Naive thymus-derived CD4-positive, alpha-beta T cell (primary cell): ENCODE data around the gene UBIAD1. TPM values are rescaled to one million over a fixed set of nuclear protein-coding genes. Genes with fewer than 3 reads are reported as not detected.

ENCODE experiments used
- ATAC-seq: fragments of 150-1000 bp; cut with Tn5 transposase; 2 replicates; pipeline ENCODE4 v1.10.0; 2021; ENCODE audit warnings: mild to moderate bottlenecking, moderate library complexity
- CTCF ChIA-PET: fragments of 350-600 bp; sonication (Branson Sonifier 250); formaldehyde crosslinking; loops from one replicate; lab custom pipeline; 2021; ENCODE audit warnings: antibody characterized with exemption; lab: Charles Lee
- POLR2A ChIA-PET: fragments of 350-600 bp; sonication (Branson Sonifier 250); formaldehyde crosslinking; loops from one replicate; lab custom pipeline; 2021; ENCODE audit warnings: antibody characterized with exemption, inconsistent platforms; lab: Charles Lee
- DNase-seq, 9 donors: peaks; one replicate each; pipeline versions ENCODE4 v3.0.0 to v3.0.0-alpha.2; 2020 to 2022; ENCODE audit warnings: mixed read lengths in 1 of 9
- H3K27ac ChIP-seq: one replicate; pipeline ENCODE4 v1.7.0; 2013; ENCODE audit warnings: mild to moderate bottlenecking, low read depth, low read length, moderate library complexity
- H3K27me3 ChIP-seq, 2 donors: one replicate each; pipeline ENCODE4 v1.7.0; 2013; ENCODE audit warnings: low read length in 2 of 2, mild to moderate bottlenecking in 2 of 2, moderate library complexity in 2 of 2; ENCODE audit not compliant: control insufficient read depth in 2 of 2, insufficient read depth in 2 of 2
- H3K36me3 ChIP-seq, 3 experiments: 1 replicate in 2 of 3; 2 replicates in 1 of 3; pipeline ENCODE4 v1.7.0; 2013; ENCODE audit warnings: low read length in 3 of 3, mild to moderate bottlenecking in 3 of 3, moderate library complexity in 1 of 3; ENCODE audit not compliant: insufficient read depth in 3 of 3, control insufficient read depth in 2 of 3
- H3K4me1 ChIP-seq, 2 donors: one replicate each; pipeline ENCODE4 v1.7.0; 2013; ENCODE audit warnings: low read length in 2 of 2, mild to moderate bottlenecking in 2 of 2, moderate library complexity in 1 of 2; ENCODE audit not compliant: control insufficient read depth in 2 of 2, insufficient read depth in 2 of 2
- H3K4me3 ChIP-seq: 2 replicates; pipeline ENCODE4 v1.7.0; 2013; ENCODE audit warnings: mild to moderate bottlenecking, low read length
- H3K9me3 ChIP-seq, 3 experiments: 1 replicate in 2 of 3; 2 replicates in 1 of 3; pipeline ENCODE4 v1.7.0; 2013; ENCODE audit warnings: low read length in 3 of 3; ENCODE audit not compliant: control insufficient read depth in 2 of 3
- H3K27ac Mint-ChIP-seq, 9 donors: one replicate each; pipeline ENCODE4 v1.8.0; 2020 to 2022; ENCODE audit warnings: mixed read lengths in 9 of 9, mild to moderate bottlenecking in 8 of 9, moderate library complexity in 5 of 9, inconsistent platforms in 2 of 9
- H3K27me3 Mint-ChIP-seq, 5 donors: one replicate each; pipeline ENCODE4 v1.8.0; 2021 to 2022; ENCODE audit warnings: mixed read lengths in 5 of 5, mild to moderate bottlenecking in 1 of 5
- H3K36me3 Mint-ChIP-seq, 5 donors: one replicate each; pipeline ENCODE4 v1.8.0; 2020 to 2022; ENCODE audit warnings: mixed read lengths in 5 of 5, mild to moderate bottlenecking in 3 of 5, inconsistent platforms in 1 of 5
- H3K4me1 Mint-ChIP-seq, 7 donors: one replicate each; pipeline ENCODE4 v1.8.0; 2020 to 2022; ENCODE audit warnings: mixed read lengths in 7 of 7, mild to moderate bottlenecking in 3 of 7, inconsistent platforms in 1 of 7
- H3K4me3 Mint-ChIP-seq, 10 donors: one replicate each; pipeline ENCODE4 v1.8.0; 2020 to 2022; ENCODE audit warnings: mild to moderate bottlenecking in 10 of 10, mixed read lengths in 10 of 10, moderate library complexity in 6 of 10, inconsistent platforms in 2 of 10
- H3K9me3 Mint-ChIP-seq, 11 donors: one replicate each; pipeline ENCODE4 v1.8.0; 2020 to 2022; ENCODE audit warnings: mixed read lengths in 11 of 11, mild to moderate bottlenecking in 4 of 11, inconsistent platforms in 1 of 11, moderate library complexity in 1 of 11
- intact Hi-C, 2 donors: fragments of 100-400 bp; cut with micrococcal nuclease; formaldehyde crosslinking; loops; one replicate each; pipeline ENCODE4 v1.15.1; 2023
- polyA plus RNA-seq, 2 donors: library from polyadenylated mRNA; unstranded; fragments of 300-500 nt; fragmentation: Illumina TruSeq; gene quantifications; one replicate each; pipeline ENCODE4 v1.2.3, GENCODE V29; 2021
- total RNA-seq, 6 experiments: library from RNA in 5 of 6; stranded (reverse) in 5 of 6; gene quantifications; 1 replicate in 5 of 6; 2 replicates in 1 of 6; pipeline ENCODE4 v1.2.3 and lab custom pipeline; 2021 to 2026

Gene UBIAD1
- total and polyA plus RNA-seq, 7 experiments from 2014 or later, result 21.7 to 60.9 (median 38.3) TPM

DNA sequence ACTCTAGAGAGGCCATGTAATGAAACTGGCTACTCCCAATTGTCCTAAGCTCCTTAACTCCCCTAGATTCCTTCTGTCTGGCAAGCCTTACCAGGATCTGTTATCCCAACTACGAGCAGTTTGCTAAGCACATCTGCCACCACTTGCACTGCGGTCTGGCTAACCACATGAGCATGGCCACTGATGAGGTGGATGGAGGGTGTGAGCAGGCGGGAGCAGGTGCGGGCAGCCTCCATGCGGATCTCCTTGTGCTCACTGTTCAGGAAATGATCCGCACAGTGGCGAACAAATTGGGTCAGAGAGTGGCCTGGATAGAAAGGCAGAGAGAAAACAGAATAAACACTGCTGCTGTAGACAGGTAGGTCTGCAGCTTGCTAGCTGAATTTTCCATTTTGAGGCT is 34.7 kb upstream of the UBIAD1 start:
- Histone ChIP-seq H3K4me3 (no peak overlapping the region), H3K36me3 (peaks cover 30 to 94% (median 37%) of the 10 kb centered on the region in 3 experiments), H3K27ac (no peak overlapping the region), H3K27me3 (no peaks in the 10 kb centered on the region), H3K9me3 (no peaks in the 10 kb centered on the region), H3K4me1 (no peaks in the 10 kb centered on the region)
- peaks cover 11 to 58% (median 23%) of the 10 kb centered on the region in 5 donors for H3K36me3 Mint-ChIP-seq
- no peak overlapping the region for H3K4me3 Mint-ChIP-seq
- intact Hi-C loops, result no loop called here
- POLR2A ChIA-PET, result interaction anchor here (0.5 kb wide), 1 partner anchor 38 kb away, joined by 3 read pairs; no protein-coding TSS in a partner anchor
- ATAC-seq (no peak), DNase-seq (no peak)
- H3K27me3 Mint-ChIP-seq, result no peaks in the 10 kb centered on the region
- no peaks in the 10 kb centered on the region for H3K9me3 Mint-ChIP-seq
- H3K27ac Mint-ChIP-seq, result no peak overlapping the region
- CTCF ChIA-PET, result interaction anchor here (1.2 to 5.9 kb wide), 4 partner anchors 16 to 405 kb away, joined by 3 to 67 read pairs (median 3); no protein-coding TSS in a partner anchor
- peaks cover 5 to 12% (median 10%) of the 10 kb centered on the region in 7 donors for H3K4me1 Mint-ChIP-seq

DNA sequence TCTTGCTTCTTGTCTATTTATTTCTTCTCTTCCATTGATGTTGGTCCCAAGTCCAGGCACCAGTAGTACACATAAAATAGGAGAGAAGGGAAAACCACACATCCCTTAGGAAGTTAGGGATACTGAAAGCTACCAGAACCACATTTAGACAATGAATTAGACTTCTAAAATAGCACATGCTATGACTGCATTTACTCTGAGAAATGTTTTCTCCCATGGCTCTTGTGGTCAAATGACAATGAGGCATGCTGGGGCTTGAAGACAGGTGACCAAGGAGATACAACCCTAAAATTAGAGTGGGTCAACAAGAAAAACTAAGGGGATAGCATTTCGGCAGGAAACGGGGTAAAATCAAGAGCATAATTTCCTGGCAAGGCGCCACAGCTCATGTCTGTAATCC is 27.8 kb upstream of the UBIAD1 start:
- Mint-ChIP-seq H3K27ac (peak overlapping the region in 4 of 9 donors; percentile 11 to 76 (median 34)), H3K36me3 (peaks cover 6 to 35% (median 10%) of the 10 kb centered on the region in 5 donors), H3K27me3 (no peaks in the 10 kb centered on the region), H3K9me3 (no peaks in the 10 kb centered on the region), H3K4me1 (peaks cover 3 to 12% (median 6%) of the 10 kb centered on the region in 7 donors), H3K4me3 (no peak overlapping the region)
- no peak for ATAC-seq
- Histone ChIP-seq H3K9me3 (no peaks in the 10 kb centered on the region), H3K27me3 (no peaks in the 10 kb centered on the region), H3K36me3 (peaks cover 3 to 68% (median 14%) of the 10 kb centered on the region in 3 experiments), H3K4me3 (no peak overlapping the region), H3K4me1 (peaks cover 0 to 7% of the 10 kb centered on the region in 2 donors), H3K27ac (no peak overlapping the region)
- no peak for DNase-seq
- POLR2A ChIA-PET, result interaction anchor here (1.8 kb wide), 1 partner anchor 17 kb away, joined by 4 read pairs; the partner anchor contains the start of gene MTOR
- intact Hi-C loops, result no loop called here
- CTCF ChIA-PET, result interaction anchor here (1.0 to 4.7 kb wide), 2 partner anchors 51 to 208 kb away, joined by 4 to 37 read pairs; no protein-coding TSS in a partner anchor

DNA sequence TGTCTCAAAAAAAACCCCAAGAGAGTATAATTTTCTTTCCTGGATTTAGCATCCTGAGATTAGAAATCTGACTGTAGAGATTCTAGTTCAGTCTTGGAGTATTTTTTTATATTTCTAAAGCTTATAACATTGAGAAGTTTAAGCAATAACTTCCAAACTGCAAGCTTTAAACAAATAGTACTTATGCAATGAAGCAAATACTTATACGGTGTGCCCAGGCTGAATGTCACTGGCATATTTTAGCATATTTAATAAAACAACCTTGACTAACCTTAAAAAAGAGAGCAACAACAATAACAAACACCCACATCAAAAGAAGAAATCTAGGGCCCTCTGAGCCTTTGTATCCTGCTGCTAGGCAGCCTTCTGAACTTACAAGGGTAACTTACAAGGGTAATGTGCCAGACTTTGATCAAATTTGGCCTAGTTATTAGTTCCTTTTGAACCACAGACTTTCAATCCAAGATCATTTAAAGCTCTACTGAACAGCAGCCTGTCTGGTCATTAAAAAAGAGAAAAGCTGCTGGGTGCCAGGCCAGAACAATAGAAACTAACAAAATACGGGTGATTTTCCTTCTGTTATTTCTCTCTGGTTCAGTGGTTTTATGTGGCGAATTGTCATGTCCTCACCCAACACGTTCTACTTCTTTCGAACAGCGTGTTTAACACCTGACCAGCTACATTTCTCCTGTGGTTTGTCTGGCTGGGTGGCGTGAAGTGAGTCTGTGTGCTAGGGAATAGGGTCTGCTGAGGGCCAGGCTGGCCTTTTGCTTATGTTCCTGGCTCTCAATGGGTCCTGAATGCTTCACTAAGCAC is 26.9 kb upstream of the UBIAD1 start:
- no peaks in the 10 kb centered on the region for H3K9me3 Mint-ChIP-seq
- H3K4me1 Mint-ChIP-seq, result peaks cover 4 to 20% (median 9%) of the 10 kb centered on the region in 7 donors
- DNase-seq (no peak), ATAC-seq (peak; percentile 41)
- intact Hi-C loops, result loop anchor here in 1 of 2 donors (2.0 kb wide), 1 partner anchor 75 kb away; no protein-coding TSS in a partner anchor
- Histone ChIP-seq H3K4me1 (peaks cover 0 to 7% of the 10 kb centered on the region in 2 donors), H3K9me3 (no peaks in the 10 kb centered on the region), H3K36me3 (peaks cover 0 to 68% (median 13%) of the 10 kb centered on the region in 3 experiments), H3K27me3 (no peaks in the 10 kb centered on the region), H3K27ac (no peak overlapping the region), H3K4me3 (no peak overlapping the region)
- peak overlapping the region in 7 of 9 donors; percentile 3 to 64 (median 43) for H3K27ac Mint-ChIP-seq
- no peak overlapping the region for H3K4me3 Mint-ChIP-seq
- CTCF ChIA-PET, result interaction anchor here (0.7 to 0.8 kb wide), 2 partner anchors 11 to 74 kb away, joined by 3 to 4 read pairs; no protein-coding TSS in a partner anchor
- H3K27me3 Mint-ChIP-seq, result no peaks in the 10 kb centered on the region
- peaks cover 15 to 37% (median 18%) of the 10 kb centered on the region in 5 donors for H3K36me3 Mint-ChIP-seq
- POLR2A ChIA-PET, result interaction anchor here (1.8 kb wide), 1 partner anchor 17 kb away, joined by 4 read pairs; the partner anchor contains the start of gene MTOR

DNA sequence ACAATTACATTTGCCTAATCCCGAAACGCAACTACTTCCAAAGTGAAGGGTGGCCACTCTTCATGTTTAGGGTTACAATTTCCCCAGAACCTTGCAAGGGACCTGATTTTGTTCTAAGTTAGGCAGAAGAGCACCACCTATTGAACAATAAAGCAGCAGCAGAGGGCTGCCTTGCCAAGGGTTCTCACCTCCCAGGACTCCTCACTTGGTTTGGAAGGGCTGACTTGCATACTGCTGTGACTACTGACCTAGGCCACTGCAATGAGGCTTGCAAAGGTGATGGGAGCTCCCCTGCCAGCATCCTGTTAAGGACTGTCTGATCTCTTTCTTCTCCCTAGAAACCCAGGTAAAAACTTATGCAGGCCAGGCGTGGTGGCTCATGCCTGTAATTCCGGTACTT is 24.8 kb upstream of the UBIAD1 start:
- peaks cover 15 to 43% (median 20%) of the 10 kb centered on the region in 5 donors for H3K36me3 Mint-ChIP-seq
- H3K4me3 ChIP-seq, result no peak overlapping the region
- H3K27ac Mint-ChIP-seq, result peak overlapping the region in 1 of 9 donors; percentile 12
- no peak for DNase-seq
- POLR2A ChIA-PET, result interaction anchor here (1.1 kb wide), 1 partner anchor 10 kb away, joined by 5 read pairs; no protein-coding TSS in a partner anchor
- peaks cover 0 to 7% of the 10 kb centered on the region in 2 donors for H3K4me1 ChIP-seq
- H3K27ac ChIP-seq, result no peak overlapping the region
- no peak for ATAC-seq
- CTCF ChIA-PET, result interaction anchor here (1.0 to 1.4 kb wide), 2 partner anchors 23 to 48 kb away, joined by 3 read pairs; no protein-coding TSS in a partner anchor
- no peaks in the 10 kb centered on the region for H3K27me3 ChIP-seq
- H3K4me1 Mint-ChIP-seq, result peaks cover 0 to 20% (median 4%) of the 10 kb centered on the region in 7 donors
- intact Hi-C loops, result no loop called here
- no peaks in the 10 kb centered on the region for H3K27me3 Mint-ChIP-seq
- no peak overlapping the region for H3K4me3 Mint-ChIP-seq
- peaks cover 9 to 72% (median 19%) of the 10 kb centered on the region in 3 experiments for H3K36me3 ChIP-seq
- no peaks in the 10 kb centered on the region for H3K9me3 ChIP-seq
- H3K9me3 Mint-ChIP-seq, result no peaks in the 10 kb centered on the region

DNA sequence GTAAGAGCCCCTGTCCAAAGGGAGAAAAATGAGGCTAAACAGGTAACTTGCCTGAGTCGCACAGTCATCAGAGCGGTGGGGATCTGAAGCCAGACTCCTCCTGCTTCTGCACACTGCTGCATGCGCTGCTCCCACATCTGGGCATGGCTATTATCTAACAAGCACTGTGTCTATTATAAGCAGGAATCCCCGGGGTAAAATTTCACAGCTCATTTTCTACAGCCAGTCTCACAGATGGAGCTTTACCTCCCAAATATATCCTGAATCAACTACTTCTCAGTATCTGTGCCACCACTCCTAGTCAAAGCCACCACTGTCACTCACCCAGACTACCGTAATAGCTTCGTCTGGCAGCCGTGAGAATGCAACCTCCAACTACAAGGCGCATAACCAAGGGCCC is 20.5 kb upstream of the UBIAD1 start:
- no peaks in the 10 kb centered on the region for H3K27me3 ChIP-seq
- Mint-ChIP-seq H3K27ac (peak overlapping the region in 1 of 9 donors; percentile 14), H3K4me3 (no peak overlapping the region), H3K27me3 (no peaks in the 10 kb centered on the region), H3K4me1 (peaks cover 0 to 15% (median 4%) of the 10 kb centered on the region in 7 donors), H3K36me3 (peaks cover 25 to 58% (median 34%) of the 10 kb centered on the region in 5 donors), H3K9me3 (no peaks in the 10 kb centered on the region)
- H3K27ac ChIP-seq, result no peak overlapping the region
- CTCF ChIA-PET, result interaction anchor here (0.5 kb wide), 1 partner anchor 822 kb away, joined by 3 read pairs; no protein-coding TSS in a partner anchor
- H3K4me1 ChIP-seq, result no peaks in the 10 kb centered on the region
- POLR2A ChIA-PET, result interaction anchor here (0.5 to 1.4 kb wide), 2 partner anchors 8 to 52 kb away, joined by 4 read pairs; no protein-coding TSS in a partner anchor
- H3K9me3 ChIP-seq, result no peaks in the 10 kb centered on the region
- no peak overlapping the region for H3K4me3 ChIP-seq
- intact Hi-C loops, result no loop called here
- DNase-seq (no peak), ATAC-seq (no peak)
- peaks cover 21 to 79% (median 22%) of the 10 kb centered on the region in 3 experiments for H3K36me3 ChIP-seq

DNA sequence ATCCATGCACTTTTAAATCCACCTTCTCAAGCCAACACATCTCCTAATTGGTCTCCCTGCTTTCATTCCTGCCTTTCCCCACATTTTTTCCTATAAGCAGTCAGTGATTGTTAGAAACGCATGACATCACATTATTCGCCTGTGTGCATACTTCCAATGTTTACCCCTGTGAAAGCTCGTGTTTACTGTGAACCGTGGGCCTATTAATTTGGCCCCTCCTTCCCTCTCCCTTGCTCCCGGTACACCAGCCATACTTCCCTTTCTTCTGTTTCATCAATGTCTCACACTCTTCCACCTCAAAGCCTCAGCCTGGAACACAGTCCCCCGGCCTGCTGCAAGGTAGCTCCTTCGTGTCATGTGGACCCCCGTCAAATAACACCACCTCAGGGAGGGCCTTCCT is 19.8 kb upstream of the UBIAD1 start:
- H3K4me3 ChIP-seq, result no peak overlapping the region
- DNase-seq (no peak), ATAC-seq (no peak)
- no peaks in the 10 kb centered on the region for H3K9me3 Mint-ChIP-seq
- H3K27me3 ChIP-seq, result no peaks in the 10 kb centered on the region
- intact Hi-C loops, result no loop called here
- H3K4me1 Mint-ChIP-seq, result peaks cover 0 to 15% (median 4%) of the 10 kb centered on the region in 7 donors
- no peak overlapping the region for H3K27ac ChIP-seq
- H3K27ac Mint-ChIP-seq, result peak overlapping the region in 2 of 9 donors; percentile 27 to 53
- no peaks in the 10 kb centered on the region for H3K27me3 Mint-ChIP-seq
- ChIA-PET POLR2A (interaction anchor here (0.5 to 1.4 kb wide), 3 partner anchors 8 to 51 kb away, joined by 3 to 4 read pairs (median 4); partner anchors contain the start of gene MTOR), CTCF (no interaction called here)
- peaks cover 26 to 79% (median 28%) of the 10 kb centered on the region in 3 experiments for H3K36me3 ChIP-seq
- H3K4me1 ChIP-seq, result no peaks in the 10 kb centered on the region
- peaks cover 24 to 56% (median 34%) of the 10 kb centered on the region in 5 donors for H3K36me3 Mint-ChIP-seq
- H3K4me3 Mint-ChIP-seq, result no peak overlapping the region
- H3K9me3 ChIP-seq, result no peaks in the 10 kb centered on the region
